ENCODE results near the gene PACSIN3.

PACSIN3 gene

GRCh38 chr11:47130543-47130942, 55.7 kb downstream of the PACSIN3 start:
- no peak overlapping the region for H3K4me3 ChIP-seq (ENCODE audit: low read depth, low read length, poor library complexity, severe bottlenecking)
- no peaks in the 10 kb centered on the region for H3K9me3 ChIP-seq (ENCODE audit: low read length)
- H3K4me1 ChIP-seq (ENCODE audit: insufficient read depth, low read length, severe bottlenecking): peaks cover 41% of the 10 kb centered on the region
- peak overlapping the region; percentile 52 for H3K27ac ChIP-seq (ENCODE audit: low read depth, low read length, poor library complexity, severe bottlenecking)
- no peaks in the 10 kb centered on the region for H3F3A ChIP-seq (ENCODE audit: insufficient read depth, low read length)
- TF ChIP-seq EZH2 (IDR thresholded peaks at IDR 0.05; ENCODE audit: borderline replicate concordance, low read length): no peak
- TF ChIP-seq, protein P1, sequence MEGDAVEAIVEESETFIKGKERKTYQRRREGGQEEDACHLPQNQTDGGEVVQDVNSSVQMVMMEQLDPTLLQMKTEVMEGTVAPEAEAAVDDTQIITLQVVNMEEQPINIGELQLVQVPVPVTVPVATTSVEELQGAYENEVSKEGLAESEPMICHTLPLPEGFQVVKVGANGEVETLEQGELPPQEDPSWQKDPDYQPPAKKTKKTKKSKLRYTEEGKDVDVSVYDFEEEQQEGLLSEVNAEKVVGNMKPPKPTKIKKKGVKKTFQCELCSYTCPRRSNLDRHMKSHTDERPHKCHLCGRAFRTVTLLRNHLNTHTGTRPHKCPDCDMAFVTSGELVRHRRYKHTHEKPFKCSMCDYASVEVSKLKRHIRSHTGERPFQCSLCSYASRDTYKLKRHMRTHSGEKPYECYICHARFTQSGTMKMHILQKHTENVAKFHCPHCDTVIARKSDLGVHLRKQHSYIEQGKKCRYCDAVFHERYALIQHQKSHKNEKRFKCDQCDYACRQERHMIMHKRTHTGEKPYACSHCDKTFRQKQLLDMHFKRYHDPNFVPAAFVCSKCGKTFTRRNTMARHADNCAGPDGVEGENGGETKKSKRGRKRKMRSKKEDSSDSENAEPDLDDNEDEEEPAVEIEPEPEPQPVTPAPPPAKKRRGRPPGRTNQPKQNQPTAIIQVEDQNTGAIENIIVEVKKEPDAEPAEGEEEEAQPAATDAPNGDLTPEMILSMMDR (IDR thresholded peaks at IDR 0.05; ENCODE audit: low read length): no peak
- H3K9ac ChIP-seq (ENCODE audit: low read length): no peak overlapping the region
- H2AFZ ChIP-seq (ENCODE audit: low read length): no peak overlapping the region
- H3K36me3 ChIP-seq (ENCODE audit: insufficient read depth, low read length): no peaks in the 10 kb centered on the region
- H3K79me2 ChIP-seq (ENCODE audit: insufficient read depth, low read length): no peaks in the 10 kb centered on the region
- H4K20me1 ChIP-seq (ENCODE audit: insufficient read depth, low read length): no peaks in the 10 kb centered on the region
- H3K27me3 ChIP-seq (ENCODE audit: insufficient read depth, low read length): no peaks in the 10 kb centered on the region
- H3K4me2 ChIP-seq (ENCODE audit: low read length): no peak overlapping the region
- H3K9me2 ChIP-seq (ENCODE audit: low read depth, low read length): no peaks in the 10 kb centered on the region

Data from OCI-LY1 (cell line).